Measurements from ENCODE around the gene ELK1. TPM values are rescaled to one million over a fixed set of nuclear protein-coding genes. Genes with fewer than 3 reads are reported as not detected.

Gene ELK1
- total RNA-seq, 1 donor from 2014 or later: 18.9 TPM

DNA sequence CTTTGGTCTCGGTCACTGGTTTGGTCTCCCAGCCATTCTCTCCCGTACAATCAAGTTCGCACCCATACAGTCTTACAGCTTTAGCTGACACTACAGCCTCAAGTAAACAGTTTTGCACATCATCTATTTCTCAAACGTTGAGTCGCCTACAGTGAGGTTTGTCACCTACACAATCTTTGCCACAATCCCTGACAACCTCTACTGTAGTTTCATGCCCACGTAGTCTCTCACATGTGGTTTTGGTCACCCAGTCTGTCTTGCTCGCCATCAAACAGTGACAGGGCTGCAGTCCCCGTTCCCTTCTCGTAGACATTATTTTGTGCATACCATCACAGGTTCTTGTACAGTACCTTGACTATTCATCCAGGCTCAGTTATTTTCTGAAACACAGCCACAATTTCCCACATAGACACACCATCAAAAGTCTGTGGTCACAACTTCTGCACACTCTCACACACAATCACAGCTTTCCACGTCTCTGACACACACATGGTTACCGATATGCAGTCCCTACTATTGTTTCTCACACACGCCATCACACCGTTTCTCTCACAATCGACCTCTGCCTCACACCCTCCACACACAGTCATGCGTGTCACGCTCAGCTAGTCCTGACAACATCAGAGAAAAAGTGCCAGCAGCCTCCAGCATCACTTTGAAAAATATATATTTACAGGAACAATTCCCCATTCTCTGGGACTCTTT is 15.3 kb downstream of the ELK1 start:
- DNase-seq (ENCODE audit: extremely low spot score in 2 of 2): no peak
- H3K27ac ChIP-seq: no peak overlapping the region
- no peaks in the 10 kb centered on the region for H3K4me1 ChIP-seq
- intact Hi-C loops (cut with DNase I): no loop called here
- TF ChIP-seq POLR2A (IDR thresholded peaks at IDR 0.05) (no peak), POLR2AphosphoS5 (IDR thresholded peaks at IDR 0.05; ENCODE audit: insufficient read depth in 1 of 2, low read depth in 1 of 2) (no peak)
- TF ChIP-seq, protein P1, sequence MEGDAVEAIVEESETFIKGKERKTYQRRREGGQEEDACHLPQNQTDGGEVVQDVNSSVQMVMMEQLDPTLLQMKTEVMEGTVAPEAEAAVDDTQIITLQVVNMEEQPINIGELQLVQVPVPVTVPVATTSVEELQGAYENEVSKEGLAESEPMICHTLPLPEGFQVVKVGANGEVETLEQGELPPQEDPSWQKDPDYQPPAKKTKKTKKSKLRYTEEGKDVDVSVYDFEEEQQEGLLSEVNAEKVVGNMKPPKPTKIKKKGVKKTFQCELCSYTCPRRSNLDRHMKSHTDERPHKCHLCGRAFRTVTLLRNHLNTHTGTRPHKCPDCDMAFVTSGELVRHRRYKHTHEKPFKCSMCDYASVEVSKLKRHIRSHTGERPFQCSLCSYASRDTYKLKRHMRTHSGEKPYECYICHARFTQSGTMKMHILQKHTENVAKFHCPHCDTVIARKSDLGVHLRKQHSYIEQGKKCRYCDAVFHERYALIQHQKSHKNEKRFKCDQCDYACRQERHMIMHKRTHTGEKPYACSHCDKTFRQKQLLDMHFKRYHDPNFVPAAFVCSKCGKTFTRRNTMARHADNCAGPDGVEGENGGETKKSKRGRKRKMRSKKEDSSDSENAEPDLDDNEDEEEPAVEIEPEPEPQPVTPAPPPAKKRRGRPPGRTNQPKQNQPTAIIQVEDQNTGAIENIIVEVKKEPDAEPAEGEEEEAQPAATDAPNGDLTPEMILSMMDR (IDR thresholded peaks at IDR 0.05): no peak
- H3K27me3 ChIP-seq: no peaks in the 10 kb centered on the region
- peaks cover 0 to 17% of the 10 kb centered on the region in 2 donors for H3K36me3 ChIP-seq
- no peak overlapping the region for H3K4me3 ChIP-seq
- H3K9me3 ChIP-seq: no peaks in the 10 kb centered on the region

DNA sequence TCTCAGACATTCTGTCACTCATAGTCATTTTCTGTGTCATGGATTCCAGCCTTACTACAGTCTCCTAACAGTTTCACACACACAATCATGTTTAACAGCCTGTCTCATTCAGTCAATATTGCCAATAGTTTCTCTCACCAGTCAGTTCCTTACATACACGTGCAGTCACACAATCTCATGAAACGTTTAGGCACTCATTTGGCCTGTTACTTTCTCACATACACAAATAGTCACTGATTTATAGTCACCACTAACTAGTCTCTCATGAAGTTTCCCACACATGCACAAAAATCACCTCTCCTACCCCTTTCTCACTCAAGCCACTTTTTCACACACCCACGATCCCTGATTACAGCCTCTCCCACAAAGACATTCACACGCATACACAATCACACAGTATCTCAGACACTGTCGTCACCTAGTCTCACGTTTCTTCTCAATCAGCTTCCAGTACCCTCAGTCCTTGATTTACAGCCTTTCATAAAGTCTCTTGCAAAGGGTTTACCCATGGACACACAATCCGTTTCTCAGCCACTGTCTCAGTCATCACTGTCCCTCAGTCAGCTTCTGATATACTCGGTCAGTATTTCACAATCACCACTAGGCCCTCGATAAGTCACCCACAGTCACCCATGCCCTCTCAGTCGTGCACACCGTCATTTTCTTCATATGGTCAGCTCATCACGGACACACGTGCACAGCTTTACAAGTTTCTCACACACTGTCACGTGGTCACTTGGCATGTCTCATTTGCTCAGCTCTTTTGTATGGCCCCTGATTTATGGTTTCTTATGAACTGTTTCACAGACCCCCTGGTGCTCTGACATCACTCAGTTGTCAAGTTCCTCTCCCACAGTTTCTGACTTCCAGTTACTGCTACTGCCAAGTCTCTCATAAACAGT is 16.4 kb downstream of the ELK1 start:
- no peaks in the 10 kb centered on the region for H3K4me1 ChIP-seq
- no peak for DNase-seq (ENCODE audit: extremely low spot score in 2 of 2)
- H3K4me3 ChIP-seq: no peak overlapping the region
- intact Hi-C loops (cut with DNase I): no loop called here
- TF ChIP-seq POLR2A (IDR thresholded peaks at IDR 0.05): no peak
- TF ChIP-seq, protein P1 (IDR thresholded peaks at IDR 0.05): no peak
- no peak for TF ChIP-seq POLR2AphosphoS5 (IDR thresholded peaks at IDR 0.05; ENCODE audit: insufficient read depth in 1 of 2, low read depth in 1 of 2)
- H3K27ac ChIP-seq: no peak overlapping the region
- no peaks in the 10 kb centered on the region for H3K9me3 ChIP-seq
- no peaks in the 10 kb centered on the region for H3K27me3 ChIP-seq
- peaks cover 0 to 12% of the 10 kb centered on the region in 2 donors for H3K36me3 ChIP-seq

DNA sequence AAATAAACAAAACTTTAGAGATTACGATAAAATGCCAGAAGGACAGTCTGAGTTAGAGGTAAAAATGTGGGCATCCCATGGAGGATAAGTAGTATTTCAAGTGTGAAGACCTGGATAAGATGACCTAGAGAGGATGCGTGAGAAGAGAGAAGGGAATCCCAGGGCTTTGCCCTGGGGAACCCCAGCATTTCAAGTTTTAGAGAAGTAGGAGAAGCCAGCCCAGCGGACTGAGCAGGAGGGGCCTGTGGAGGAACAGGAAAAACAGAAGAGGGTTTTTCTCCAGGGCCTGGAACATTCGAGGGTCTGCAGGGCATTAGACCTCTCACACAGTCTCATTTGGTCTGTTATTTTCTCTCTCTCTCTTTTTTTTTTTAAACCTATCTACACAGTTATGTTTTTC is 17.7 kb downstream of the ELK1 start:
- H3K4me1 ChIP-seq: no peaks in the 10 kb centered on the region
- H3K27ac ChIP-seq: no peak overlapping the region
- H3K4me3 ChIP-seq: no peak overlapping the region
- H3K27me3 ChIP-seq: no peaks in the 10 kb centered on the region
- DNase-seq (ENCODE audit: extremely low spot score in 2 of 2): no peak
- intact Hi-C loops (cut with DNase I): no loop called here
- TF ChIP-seq POLR2A (IDR thresholded peaks at IDR 0.05) (no peak), POLR2AphosphoS5 (IDR thresholded peaks at IDR 0.05; ENCODE audit: insufficient read depth in 1 of 2, low read depth in 1 of 2) (no peak)
- TF ChIP-seq, protein P1 (IDR thresholded peaks at IDR 0.05): no peak
- H3K9me3 ChIP-seq: no peaks in the 10 kb centered on the region
- peaks cover 0 to 9% of the 10 kb centered on the region in 2 donors for H3K36me3 ChIP-seq

DNA sequence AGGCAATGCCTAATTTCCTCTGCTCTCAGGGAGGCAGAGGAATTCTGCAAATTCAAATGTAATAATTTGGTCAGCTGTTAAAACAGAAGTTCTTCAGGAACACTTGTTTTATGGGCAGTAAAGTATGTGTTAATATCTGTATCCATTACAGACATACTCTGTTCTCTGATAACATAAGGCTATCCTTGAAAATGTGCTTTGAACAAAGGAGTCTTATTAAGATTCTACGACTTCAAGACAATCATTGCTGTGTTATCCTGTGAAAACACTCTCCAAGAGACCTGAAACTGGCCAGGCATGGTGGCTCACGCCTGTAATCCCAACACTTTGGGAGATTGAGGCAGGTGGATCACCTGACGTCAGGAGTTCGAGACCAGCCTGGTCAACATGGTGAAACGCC is 18.7 kb downstream of the ELK1 start:
- DNase-seq (ENCODE audit: extremely low spot score in 2 of 2): no peak
- H3K4me1 ChIP-seq: no peaks in the 10 kb centered on the region
- TF ChIP-seq POLR2AphosphoS5 (IDR thresholded peaks at IDR 0.05; ENCODE audit: insufficient read depth in 1 of 2, low read depth in 1 of 2) (no peak), POLR2A (IDR thresholded peaks at IDR 0.05) (no peak)
- TF ChIP-seq, protein P1 (IDR thresholded peaks at IDR 0.05): no peak
- peaks cover 0 to 8% of the 10 kb centered on the region in 2 donors for H3K36me3 ChIP-seq
- H3K27ac ChIP-seq: no peak overlapping the region
- H3K9me3 ChIP-seq: no peaks in the 10 kb centered on the region
- H3K27me3 ChIP-seq: no peaks in the 10 kb centered on the region
- no peak overlapping the region for H3K4me3 ChIP-seq
- intact Hi-C loops (cut with DNase I): no loop called here
